Activated CD4-positive, alpha-beta T cell treated with anti-CD3 and anti-CD28 coated beads for 36 hours (primary cell): ENCODE data around the gene TSKU. TPM values are rescaled to one million over a fixed set of nuclear protein-coding genes. Genes with fewer than 3 reads are reported as not detected.

Source experiments
- ATAC-seq: fragments of 200-7000 bp; cut with Tn5 transposase; one replicate; pipeline ENCODE4 v1.10.0; 2021; ENCODE audit warnings: mild to moderate bottlenecking, moderate library complexity
- CTCF ChIA-PET: fragments of 350-600 bp; sonication (Branson Sonifier 250); formaldehyde crosslinking; loops from one replicate; lab custom pipeline; 2021; ENCODE audit warnings: antibody characterized with exemption; lab: Charles Lee
- POLR2A ChIA-PET: fragments of 350-600 bp; sonication (Branson Sonifier 250); formaldehyde crosslinking; loops from one replicate; lab custom pipeline; 2021; ENCODE audit warnings: antibody characterized with exemption, inconsistent platforms; lab: Charles Lee
- DNase-seq: peaks from one replicate; pipeline ENCODE4 v3.0.0-alpha.2; 2020
- H3K27ac Mint-ChIP-seq: one replicate; pipeline ENCODE4 v1.8.0; 2021; ENCODE audit warnings: mixed read lengths
- H3K27me3 Mint-ChIP-seq: one replicate; pipeline ENCODE4 v1.8.0; 2021; ENCODE audit warnings: mixed read lengths
- H3K36me3 Mint-ChIP-seq: one replicate; pipeline ENCODE4 v1.8.0; 2021; ENCODE audit warnings: low read depth, mixed read lengths
- H3K4me1 Mint-ChIP-seq: one replicate; pipeline ENCODE4 v1.8.0; 2021; ENCODE audit warnings: mixed read lengths
- H3K4me3 Mint-ChIP-seq: one replicate; pipeline ENCODE4 v1.8.0; 2021; ENCODE audit warnings: mild to moderate bottlenecking, moderate library complexity, mixed read lengths
- H3K9me3 Mint-ChIP-seq: one replicate; pipeline ENCODE4 v1.8.0; 2021; ENCODE audit warnings: low read depth, mixed read lengths
- intact Hi-C, 2 experiments: fragments of 100-400 bp; cut with DNase I in 1 of 2; cut with micrococcal nuclease in 1 of 2; formaldehyde crosslinking; loops; one replicate each; pipeline versions ENCODE4 v1.14.2 to v1.15.1; 2022 to 2024; cut with DNase I, micrococcal nuclease
- total RNA-seq, 2 experiments: library from RNA; stranded (reverse); gene quantifications; one replicate each; pipeline ENCODE4 v1.2.3, GENCODE V29; 2021

TSKU gene
- total RNA-seq, 2 experiments from 2014 or later = 8.0 to 8.3 TPM

GRCh38 chr11:76797341-76798201 is 14.4 kb downstream of the TSKU start:
- Mint-ChIP-seq H3K36me3 (no peaks in the 10 kb centered on the region), H3K4me3 (no peak overlapping the region), H3K27me3 (peaks cover 2% of the 10 kb centered on the region), H3K27ac (no peak overlapping the region), H3K4me1 (peaks cover 7% of the 10 kb centered on the region), H3K9me3 (no peaks in the 10 kb centered on the region)
- DNase-seq (no peak), ATAC-seq (no peak)
- intact Hi-C loops = loop anchor here in 1 of 2 experiments (2.0 kb wide), 1 partner anchor 15 kb away; the partner anchor contains the start of gene TSKU
- POLR2A ChIA-PET = no interaction called here
- CTCF ChIA-PET = interaction anchor here (0.5 to 3.9 kb wide), 10 partner anchors 10 to 1002 kb away, joined by 3 to 32 read pairs (median 7); no protein-coding TSS in a partner anchor

DNA sequence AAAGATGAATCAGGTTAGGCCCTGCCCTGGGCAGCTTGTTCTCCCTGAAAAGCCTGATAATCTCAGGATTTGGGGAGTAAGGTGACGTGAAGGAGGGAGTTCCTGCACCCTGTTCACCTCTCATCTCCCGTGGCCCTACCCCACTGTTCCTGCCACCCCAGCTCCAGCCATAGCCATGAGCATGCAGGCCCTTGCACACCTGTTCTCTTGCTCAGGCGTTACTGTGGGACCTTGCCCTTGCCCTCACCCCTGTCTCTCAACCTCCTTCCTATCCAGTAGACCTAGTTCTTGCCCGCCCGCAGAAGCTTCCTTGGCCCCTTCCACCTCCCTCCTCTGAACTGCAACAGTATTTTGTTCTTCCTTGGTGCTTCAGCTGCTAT is 15.0 kb downstream of the TSKU start:
- H3K4me3 Mint-ChIP-seq = no peak overlapping the region
- H3K27me3 Mint-ChIP-seq = peaks cover 2% of the 10 kb centered on the region
- H3K27ac Mint-ChIP-seq = no peak overlapping the region
- POLR2A ChIA-PET = no interaction called here
- CTCF ChIA-PET = interaction anchor here (0.6 to 3.9 kb wide), 15 partner anchors 9 to 1003 kb away, joined by 3 to 32 read pairs (median 4); partner anchors contain the start of gene TSKU
- H3K4me1 Mint-ChIP-seq = peaks cover 9% of the 10 kb centered on the region
- DNase-seq (no peak), ATAC-seq (no peak)
- H3K36me3 Mint-ChIP-seq = no peaks in the 10 kb centered on the region
- H3K9me3 Mint-ChIP-seq = no peaks in the 10 kb centered on the region
- intact Hi-C loops = loop anchor here in 1 of 2 experiments (2.0 kb wide), 1 partner anchor 15 kb away; the partner anchor contains the start of gene TSKU

GRCh38 chr11:76798671-76799065 is 15.5 kb downstream of the TSKU start:
- Mint-ChIP-seq H3K4me1 (peaks cover 14% of the 10 kb centered on the region), H3K9me3 (no peaks in the 10 kb centered on the region), H3K27me3 (peaks cover 2% of the 10 kb centered on the region), H3K27ac (no peak overlapping the region), H3K4me3 (peak overlapping the region; percentile 33), H3K36me3 (no peaks in the 10 kb centered on the region)
- CTCF ChIA-PET = interaction anchor here (0.6 to 3.9 kb wide), 17 partner anchors 9 to 1004 kb away, joined by 3 to 32 read pairs (median 4); partner anchors contain the start of gene TSKU
- ATAC-seq (no peak), DNase-seq (no peak)
- intact Hi-C loops = loop anchor here (1.0 to 2.0 kb wide), 3 partner anchors 16 to 77 kb away; partner anchors contain the start of gene TSKU (in 1 of the 2)
- POLR2A ChIA-PET = no interaction called here

DNA sequence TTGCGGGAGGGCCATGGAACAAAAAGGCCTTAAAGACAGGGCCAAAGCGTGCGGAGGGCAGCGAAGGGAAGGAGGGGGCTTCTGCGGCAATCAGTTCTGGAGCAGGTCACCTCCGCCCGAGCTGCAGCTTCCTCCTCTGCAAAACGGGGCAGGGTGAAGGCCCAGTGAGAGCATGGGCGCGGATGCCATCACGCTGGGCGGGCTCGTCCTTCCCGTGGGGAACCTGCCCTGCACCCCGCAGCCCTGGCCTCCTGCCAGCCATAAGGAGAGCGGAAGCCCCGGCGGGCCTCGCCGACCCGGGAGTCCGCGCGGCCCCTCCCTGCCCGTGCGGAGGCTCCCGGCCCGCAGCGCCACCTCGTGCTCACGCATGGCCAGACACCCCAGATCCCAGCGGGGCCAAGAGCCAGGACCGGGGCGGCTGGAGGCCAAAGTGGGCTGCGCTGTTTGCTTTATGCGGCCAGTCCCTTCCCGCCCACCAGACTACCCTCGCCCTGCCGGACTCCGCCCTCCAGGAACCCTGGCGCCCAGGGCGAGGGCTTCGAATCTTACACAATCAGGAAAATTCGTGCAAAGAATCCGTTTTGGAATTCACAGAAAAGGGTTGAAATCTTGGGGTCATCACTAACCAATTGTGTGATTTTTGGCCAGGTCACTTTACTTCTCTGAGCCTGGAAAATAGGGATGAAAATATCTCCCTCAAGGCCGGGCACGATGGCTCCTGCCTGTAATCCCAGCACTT is 16.1 kb downstream of the TSKU start:
- POLR2A ChIA-PET = interaction anchor here (0.7 kb wide), 1 partner anchor 249 kb away, joined by 3 read pairs; no protein-coding TSS in a partner anchor
- Mint-ChIP-seq H3K4me3 (peak overlapping the region; percentile 33), H3K9me3 (no peaks in the 10 kb centered on the region), H3K27ac (no peak overlapping the region), H3K36me3 (no peaks in the 10 kb centered on the region), H3K4me1 (peaks cover 19% of the 10 kb centered on the region), H3K27me3 (peaks cover 2% of the 10 kb centered on the region)
- intact Hi-C loops = loop anchor here (1.0 to 2.0 kb wide), 3 partner anchors 16 to 78 kb away; partner anchors contain the start of gene TSKU (in 1 of the 2)
- ATAC-seq (peak; percentile 81), DNase-seq (peak; percentile 87)
- CTCF ChIA-PET = interaction anchor here (0.6 to 4.7 kb wide), 18 partner anchors 8 to 591 kb away, joined by 3 to 32 read pairs (median 4); partner anchors contain the start of gene TSKU

DNA sequence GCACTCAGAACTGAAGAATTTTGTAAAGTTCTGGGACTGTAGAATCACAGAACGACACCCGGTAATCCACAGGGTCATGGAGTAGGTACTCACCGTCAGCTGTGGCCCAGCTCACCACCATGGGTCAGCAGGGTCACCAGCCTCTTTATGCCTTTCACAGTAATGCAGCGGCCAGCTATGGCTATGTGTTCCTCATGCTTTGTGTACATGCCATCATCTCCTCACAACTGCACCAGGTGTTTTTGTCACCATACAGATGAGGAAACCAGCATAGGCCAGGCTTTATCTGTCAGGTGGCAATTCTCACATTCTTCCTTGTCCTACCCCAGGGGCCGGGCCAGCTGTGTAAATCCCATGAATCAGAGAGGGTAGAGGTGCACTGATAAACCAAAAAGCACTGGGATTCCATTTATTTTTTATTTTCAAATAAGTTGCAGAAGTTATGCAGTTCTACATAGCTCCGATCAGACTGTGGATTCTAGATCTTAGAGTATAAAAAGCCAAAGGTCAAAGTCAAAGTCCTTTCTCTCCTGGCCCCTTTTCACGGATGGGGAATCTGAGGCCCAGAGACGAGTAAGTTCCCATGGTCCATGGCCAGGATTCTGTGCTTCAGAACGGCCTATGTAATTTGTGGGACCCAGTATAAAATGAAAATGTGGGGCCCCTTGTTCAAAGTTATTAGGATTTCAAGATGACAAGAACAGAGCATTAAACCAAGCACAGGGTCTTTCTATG is 17.5 kb downstream of the TSKU start:
- CTCF ChIA-PET = interaction anchor here (0.6 to 4.7 kb wide), 8 partner anchors 12 to 120 kb away, joined by 3 to 32 read pairs (median 4); no protein-coding TSS in a partner anchor
- DNase-seq (no peak), ATAC-seq (no peak)
- Mint-ChIP-seq H3K9me3 (no peaks in the 10 kb centered on the region), H3K27ac (no peak overlapping the region), H3K4me1 (peaks cover 32% of the 10 kb centered on the region), H3K27me3 (peaks cover 8% of the 10 kb centered on the region), H3K36me3 (no peaks in the 10 kb centered on the region), H3K4me3 (no peak overlapping the region)
- intact Hi-C loops = no loop called here
- POLR2A ChIA-PET = no interaction called here

DNA sequence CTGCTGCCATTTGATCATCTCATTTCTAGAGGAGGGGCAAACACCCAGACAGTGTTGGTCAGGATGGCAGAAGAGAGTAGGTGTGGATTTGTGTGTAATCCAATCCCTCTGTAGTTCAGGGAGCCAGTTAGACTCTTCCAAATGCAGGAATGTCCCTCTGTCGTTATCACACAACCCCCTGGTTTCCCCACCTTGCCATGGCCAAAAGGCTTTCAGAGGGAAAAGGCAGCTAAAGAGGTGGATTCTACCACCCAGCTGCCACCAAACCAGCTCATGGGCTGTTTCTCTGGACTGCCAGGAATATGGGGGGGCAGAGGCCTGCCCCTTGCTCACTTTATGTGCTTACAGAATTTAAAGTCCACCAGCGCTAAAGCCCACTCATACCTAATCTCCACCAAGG is 18.1 kb downstream of the TSKU start:
- H3K4me1 Mint-ChIP-seq = peaks cover 33% of the 10 kb centered on the region
- no peak overlapping the region for H3K27ac Mint-ChIP-seq
- intact Hi-C loops = no loop called here
- no peak overlapping the region for H3K4me3 Mint-ChIP-seq
- DNase-seq = no peak
- CTCF ChIA-PET = interaction anchor here (0.9 to 4.7 kb wide), 8 partner anchors 11 to 119 kb away, joined by 3 to 32 read pairs (median 4); no protein-coding TSS in a partner anchor
- no peaks in the 10 kb centered on the region for H3K36me3 Mint-ChIP-seq
- ATAC-seq = no peak
- POLR2A ChIA-PET = interaction anchor here (0.6 kb wide), 1 partner anchor 1037 kb away, joined by 3 read pairs; no protein-coding TSS in a partner anchor
- H3K27me3 Mint-ChIP-seq = peaks cover 8% of the 10 kb centered on the region
- no peaks in the 10 kb centered on the region for H3K9me3 Mint-ChIP-seq

DNA sequence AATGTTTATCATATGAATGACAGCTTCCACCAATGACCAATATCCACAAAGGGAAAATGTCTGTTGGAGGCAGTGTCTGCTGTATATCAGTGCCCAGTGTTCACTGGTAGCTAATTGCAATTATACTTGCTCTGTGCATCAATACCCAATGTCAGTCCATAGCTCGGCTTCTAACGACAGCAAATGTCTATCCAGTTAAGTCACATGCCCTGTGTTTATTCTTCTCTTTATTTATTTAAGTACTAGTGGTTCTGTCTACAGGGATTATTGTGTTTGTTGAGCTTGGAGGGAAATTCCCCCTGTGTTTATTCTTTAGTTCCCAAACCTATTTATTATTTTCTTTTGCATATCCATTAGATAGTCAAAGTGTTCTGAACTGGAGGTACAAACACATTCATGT is 18.6 kb downstream of the TSKU start:
- DNase-seq (no peak), ATAC-seq (no peak)
- peaks cover 33% of the 10 kb centered on the region for H3K4me1 Mint-ChIP-seq
- intact Hi-C loops = no loop called here
- ChIA-PET CTCF (interaction anchor here (0.6 to 4.9 kb wide), 10 partner anchors 11 to 118 kb away, joined by 3 to 42 read pairs (median 4); no protein-coding TSS in a partner anchor), POLR2A (interaction anchor here (0.6 kb wide), 2 partner anchors 25 to 1038 kb away, joined by 3 read pairs; no protein-coding TSS in a partner anchor)
- peaks cover 8% of the 10 kb centered on the region for H3K27me3 Mint-ChIP-seq
- H3K36me3 Mint-ChIP-seq = no peaks in the 10 kb centered on the region
- no peak overlapping the region for H3K27ac Mint-ChIP-seq
- H3K9me3 Mint-ChIP-seq = no peaks in the 10 kb centered on the region
- H3K4me3 Mint-ChIP-seq = no peak overlapping the region

GRCh38 chr11:76802151-76802550 is 19.0 kb downstream of the TSKU start:
- H3K4me3 Mint-ChIP-seq = no peak overlapping the region
- no peaks in the 10 kb centered on the region for H3K36me3 Mint-ChIP-seq
- no peak overlapping the region for H3K27ac Mint-ChIP-seq
- H3K4me1 Mint-ChIP-seq = peaks cover 33% of the 10 kb centered on the region
- ATAC-seq (no peak), DNase-seq (no peak)
- intact Hi-C loops = no loop called here
- ChIA-PET POLR2A (interaction anchor here (0.6 kb wide), 1 partner anchor 25 kb away, joined by 3 read pairs; no protein-coding TSS in a partner anchor), CTCF (interaction anchor here (0.6 to 4.9 kb wide), 7 partner anchors 13 to 117 kb away, joined by 3 to 42 read pairs (median 4); no protein-coding TSS in a partner anchor)
- H3K9me3 Mint-ChIP-seq = no peaks in the 10 kb centered on the region
- H3K27me3 Mint-ChIP-seq = peaks cover 8% of the 10 kb centered on the region

- intact Hi-C loops = no loop called here
- POLR2A ChIA-PET = no interaction called here
- H3K4me1 Mint-ChIP-seq = peaks cover 33% of the 10 kb centered on the region
Measured at GRCh38 chr11:76802621-76803020, 19.5 kb downstream of the TSKU start.

GRCh38 chr11:76803023-76803422 is 19.9 kb downstream of the TSKU start:
- H3K27ac Mint-ChIP-seq = no peak overlapping the region
- POLR2A ChIA-PET = interaction anchor here (1.1 kb wide), 1 partner anchor 78 kb away, joined by 3 read pairs; no protein-coding TSS in a partner anchor
- intact Hi-C loops = no loop called here
- H3K9me3 Mint-ChIP-seq = no peaks in the 10 kb centered on the region
- H3K27me3 Mint-ChIP-seq = peaks cover 8% of the 10 kb centered on the region
- ATAC-seq (no peak), DNase-seq (no peak)
- no peak overlapping the region for H3K4me3 Mint-ChIP-seq
- CTCF ChIA-PET = interaction anchor here (4.7 to 4.9 kb wide), 2 partner anchors 69 to 117 kb away, joined by 27 to 42 read pairs; no protein-coding TSS in a partner anchor
- H3K4me1 Mint-ChIP-seq = peaks cover 33% of the 10 kb centered on the region
- no peaks in the 10 kb centered on the region for H3K36me3 Mint-ChIP-seq

More at GRCh38 chr11:76802621-76803020, 19.5 kb downstream of the TSKU start:
- Mint-ChIP-seq H3K9me3 (no peaks in the 10 kb centered on the region), H3K36me3 (no peaks in the 10 kb centered on the region), H3K4me3 (no peak overlapping the region), H3K27ac (no peak overlapping the region), H3K27me3 (peaks cover 8% of the 10 kb centered on the region)
- ATAC-seq = no peak
- CTCF ChIA-PET = interaction anchor here (1.0 to 4.9 kb wide), 4 partner anchors 54 to 117 kb away, joined by 3 to 42 read pairs (median 16); no protein-coding TSS in a partner anchor
- DNase-seq = no peak
